ENCODE measurements around the gene SRRM5.

The SRRM5 gene

GRCh38 chr19:43607238-43608205 is 4.4 kb upstream of the SRRM5 start:
- H3K27ac ChIP-seq = no peak overlapping the region
- TF ChIP-seq, protein P1, sequence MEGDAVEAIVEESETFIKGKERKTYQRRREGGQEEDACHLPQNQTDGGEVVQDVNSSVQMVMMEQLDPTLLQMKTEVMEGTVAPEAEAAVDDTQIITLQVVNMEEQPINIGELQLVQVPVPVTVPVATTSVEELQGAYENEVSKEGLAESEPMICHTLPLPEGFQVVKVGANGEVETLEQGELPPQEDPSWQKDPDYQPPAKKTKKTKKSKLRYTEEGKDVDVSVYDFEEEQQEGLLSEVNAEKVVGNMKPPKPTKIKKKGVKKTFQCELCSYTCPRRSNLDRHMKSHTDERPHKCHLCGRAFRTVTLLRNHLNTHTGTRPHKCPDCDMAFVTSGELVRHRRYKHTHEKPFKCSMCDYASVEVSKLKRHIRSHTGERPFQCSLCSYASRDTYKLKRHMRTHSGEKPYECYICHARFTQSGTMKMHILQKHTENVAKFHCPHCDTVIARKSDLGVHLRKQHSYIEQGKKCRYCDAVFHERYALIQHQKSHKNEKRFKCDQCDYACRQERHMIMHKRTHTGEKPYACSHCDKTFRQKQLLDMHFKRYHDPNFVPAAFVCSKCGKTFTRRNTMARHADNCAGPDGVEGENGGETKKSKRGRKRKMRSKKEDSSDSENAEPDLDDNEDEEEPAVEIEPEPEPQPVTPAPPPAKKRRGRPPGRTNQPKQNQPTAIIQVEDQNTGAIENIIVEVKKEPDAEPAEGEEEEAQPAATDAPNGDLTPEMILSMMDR (IDR thresholded peaks at IDR 0.05) = no peak
- H3K4me3 ChIP-seq = no peak overlapping the region
- DNase-seq (ENCODE audit: low spot score) = no peak

DNA sequence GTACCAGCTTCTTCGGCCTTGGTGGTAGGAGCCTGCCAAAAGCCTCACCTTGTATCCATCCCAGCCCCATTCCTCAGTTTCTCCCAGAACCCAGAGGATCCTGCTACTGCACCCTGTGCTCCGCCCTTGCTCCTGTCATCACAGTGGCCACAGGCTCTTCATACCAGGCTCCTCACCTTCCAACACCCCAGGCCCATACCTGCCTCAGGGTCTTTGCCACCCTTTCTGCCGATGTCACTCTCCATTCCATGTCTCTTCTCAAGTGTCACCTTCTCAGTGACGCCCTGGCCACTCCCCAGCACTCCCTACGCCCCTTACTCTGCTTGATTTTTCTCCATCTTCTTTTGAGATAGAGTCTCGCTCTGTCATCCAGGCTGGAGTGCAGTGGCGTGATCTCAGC is 2.0 kb upstream of the SRRM5 start:
- Histone ChIP-seq H3K4me3 (no peak overlapping the region), H3K27ac (no peak overlapping the region)
- TF ChIP-seq, protein P1 (IDR thresholded peaks at IDR 0.05) = no peak
- no peak for DNase-seq (ENCODE audit: low spot score)

DNA sequence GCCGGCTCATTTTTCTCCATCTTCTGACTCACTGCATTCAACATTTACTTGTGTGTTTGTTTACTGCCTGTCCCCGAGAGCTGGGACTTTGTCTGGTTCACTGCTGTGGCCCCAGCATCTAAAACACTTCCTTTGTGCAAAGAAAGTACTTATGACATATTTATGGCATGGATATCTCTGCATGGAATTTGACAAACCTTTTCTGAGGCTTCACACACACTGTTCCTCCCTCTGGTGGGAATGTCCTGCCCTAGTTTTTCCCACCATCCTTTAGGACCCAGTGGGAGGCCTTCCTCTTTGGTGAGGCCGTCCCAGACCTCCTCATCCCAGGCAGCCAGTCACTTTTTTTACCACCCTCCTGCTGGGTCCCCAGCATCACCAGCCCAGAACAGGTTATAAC is 1.4 kb upstream of the SRRM5 start:
- H3K4me3 ChIP-seq = no peak overlapping the region
- TF ChIP-seq, protein P1 (IDR thresholded peaks at IDR 0.05) = no peak
- no peak for DNase-seq (ENCODE audit: low spot score)
- no peak overlapping the region for H3K27ac ChIP-seq

DNA sequence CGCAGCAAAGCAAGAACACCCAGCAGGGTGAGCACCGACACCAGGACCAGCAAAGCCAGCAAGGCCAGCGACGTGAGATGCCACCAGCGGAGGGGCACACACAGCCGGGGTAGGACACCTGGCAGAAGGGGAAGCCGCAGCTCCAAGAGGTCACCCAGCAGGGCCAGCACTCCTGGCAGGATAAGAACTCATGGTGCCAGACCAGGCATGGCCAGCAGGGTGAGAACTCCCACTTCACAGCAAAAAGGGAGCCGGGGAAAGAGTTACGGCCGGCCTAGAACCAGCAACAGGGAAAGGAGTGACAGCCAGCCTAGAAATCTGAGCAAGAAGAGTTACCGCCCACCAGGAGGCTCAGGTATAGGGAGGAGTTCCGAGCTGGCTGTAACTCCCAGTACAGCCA is 486 bp downstream of the SRRM5 start:
- no peak overlapping the region for H3K27ac ChIP-seq
- no peak for DNase-seq (ENCODE audit: low spot score)
- no peak overlapping the region for H3K4me3 ChIP-seq
- TF ChIP-seq, protein P1 (IDR thresholded peaks at IDR 0.05) = no peak

DNA sequence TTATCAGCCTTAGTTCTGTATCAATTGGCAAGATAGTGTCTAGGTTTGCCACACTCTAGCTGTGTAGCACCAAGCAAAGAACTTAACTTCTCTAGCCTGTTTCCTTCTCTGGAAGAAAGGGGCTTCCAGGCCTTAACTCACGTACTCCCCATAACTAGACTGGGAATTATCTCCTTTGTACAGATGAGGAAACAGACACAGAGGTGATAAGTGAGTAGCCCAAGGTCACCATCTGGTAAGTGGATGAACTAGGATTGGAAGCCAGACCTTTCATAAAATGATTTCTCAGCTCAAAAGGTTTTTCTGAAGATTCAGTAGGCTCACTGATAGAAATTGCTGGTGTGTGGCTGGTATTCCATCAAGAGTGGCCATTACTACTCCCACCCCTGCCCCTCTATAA is 4.4 kb downstream of the SRRM5 start:
- TF ChIP-seq, protein P1 (IDR thresholded peaks at IDR 0.05) = no peak
- H3K27ac ChIP-seq = no peak overlapping the region
- no peak overlapping the region for H3K4me3 ChIP-seq
- no peak for DNase-seq (ENCODE audit: low spot score)

DNA sequence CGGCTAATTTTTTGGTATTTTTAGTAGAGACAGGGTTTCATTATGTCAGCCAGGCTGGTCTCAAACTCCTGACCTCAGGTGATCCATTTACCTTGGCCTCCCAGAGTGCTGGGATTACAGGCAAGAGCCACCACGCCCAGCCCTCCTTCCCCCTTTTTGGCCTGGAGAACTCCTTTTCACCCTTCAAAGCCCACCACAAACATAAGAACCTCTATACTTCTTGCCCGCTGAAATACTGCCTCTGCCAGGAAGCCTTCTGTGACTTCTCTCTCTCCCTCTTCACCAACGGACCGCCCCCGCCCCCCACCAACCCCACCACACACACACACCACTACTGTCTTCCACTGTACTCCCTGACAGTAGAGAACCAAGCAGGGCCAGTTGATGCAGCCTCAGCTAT is 5.1 kb downstream of the SRRM5 start:
- Histone ChIP-seq H3K4me3 (no peak overlapping the region), H3K27ac (no peak overlapping the region)
- no peak for DNase-seq (ENCODE audit: low spot score)
- TF ChIP-seq, protein P1 (IDR thresholded peaks at IDR 0.05) = no peak

GRCh38 chr19:43618921-43619261 is 7.0 kb downstream of the SRRM5 start:
- no peak for DNase-seq (ENCODE audit: low spot score)
- TF ChIP-seq, protein P1 (IDR thresholded peaks at IDR 0.05) = no peak

More at GRCh38 chr19:43618921-43619261, 7.0 kb downstream of the SRRM5 start:
- peak overlapping the region; percentile 88 for H3K4me3 ChIP-seq
- peak overlapping the region; percentile 78 to 96 for H3K27ac ChIP-seq

All from coronary artery (tissue), 2 donors.